ENCODE data around the gene USH2A.

GRCh38 chr1:216258386-216258785 is 164.9 kb downstream of the USH2A start:
- TF ChIP-seq CTCF (IDR thresholded peaks at IDR 0.05) (no peak), POLR2AphosphoS5 (IDR thresholded peaks at IDR 0.05) (no peak)
